AML-193 (cell line): ENCODE data around the gene CRELD1.

Experiments
- DNase-seq, 2 experiments: peaks; one replicate each; lab custom pipeline; 2025; lab: John Stamatoyannopoulos, UW

The CRELD1 gene

DNA sequence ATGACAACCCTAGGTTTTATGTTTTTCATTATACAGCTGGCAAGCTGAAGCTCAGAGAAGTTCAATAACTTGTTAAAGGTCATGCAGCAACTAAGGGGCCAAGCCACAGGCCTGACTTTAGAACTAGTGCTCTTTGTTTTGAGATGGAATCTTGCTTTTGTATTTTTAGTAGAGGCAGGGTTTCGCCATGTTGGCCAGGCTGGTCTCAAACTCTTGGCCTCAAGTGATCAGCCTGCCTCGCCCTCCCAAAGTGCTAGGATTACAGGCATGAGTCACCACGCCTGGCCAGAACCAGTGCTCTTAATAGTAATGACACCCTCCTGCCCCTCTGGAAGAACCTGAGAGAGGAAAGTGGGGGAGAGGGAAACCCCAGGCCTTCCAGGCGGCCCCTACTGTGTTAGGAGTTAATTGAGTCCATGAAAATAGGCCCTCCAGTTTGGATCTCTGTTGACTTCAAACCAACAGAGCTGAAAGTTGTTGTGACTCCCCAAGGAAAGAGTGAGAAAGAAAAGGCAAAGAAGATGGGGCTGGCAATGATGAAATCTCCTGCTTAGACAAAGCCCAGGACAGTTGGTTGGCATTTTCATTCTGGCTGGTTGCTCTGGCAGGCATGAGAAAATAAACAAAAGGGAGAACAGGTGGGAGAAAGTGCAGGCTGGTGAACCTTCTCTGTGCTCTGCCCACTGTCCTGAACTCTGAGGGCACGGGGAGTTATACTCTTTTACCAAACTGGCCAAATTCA lies 22.1 kb downstream of the CRELD1 start:
- DNase-seq = no peak

DNA sequence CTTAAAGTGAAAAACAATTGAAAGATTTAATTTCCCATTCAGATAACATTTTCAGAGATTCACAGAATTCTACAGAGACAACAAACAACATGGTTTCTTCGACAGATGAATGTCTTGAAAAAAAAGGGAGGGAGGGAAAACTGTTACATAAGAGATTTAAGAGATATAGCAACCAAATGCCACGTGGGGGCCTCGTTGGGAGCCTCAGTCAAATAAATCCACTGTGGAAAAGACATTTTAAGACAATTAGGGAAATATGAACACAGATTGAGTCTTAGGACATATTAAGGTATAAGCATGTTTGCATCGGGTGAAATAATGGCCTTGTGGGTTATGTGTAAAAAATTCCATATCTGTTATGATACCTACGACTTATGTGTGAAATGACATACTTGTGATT lies 23.6 kb downstream of the CRELD1 start:
- DNase-seq = peak; percentile 21 to 48

DNA sequence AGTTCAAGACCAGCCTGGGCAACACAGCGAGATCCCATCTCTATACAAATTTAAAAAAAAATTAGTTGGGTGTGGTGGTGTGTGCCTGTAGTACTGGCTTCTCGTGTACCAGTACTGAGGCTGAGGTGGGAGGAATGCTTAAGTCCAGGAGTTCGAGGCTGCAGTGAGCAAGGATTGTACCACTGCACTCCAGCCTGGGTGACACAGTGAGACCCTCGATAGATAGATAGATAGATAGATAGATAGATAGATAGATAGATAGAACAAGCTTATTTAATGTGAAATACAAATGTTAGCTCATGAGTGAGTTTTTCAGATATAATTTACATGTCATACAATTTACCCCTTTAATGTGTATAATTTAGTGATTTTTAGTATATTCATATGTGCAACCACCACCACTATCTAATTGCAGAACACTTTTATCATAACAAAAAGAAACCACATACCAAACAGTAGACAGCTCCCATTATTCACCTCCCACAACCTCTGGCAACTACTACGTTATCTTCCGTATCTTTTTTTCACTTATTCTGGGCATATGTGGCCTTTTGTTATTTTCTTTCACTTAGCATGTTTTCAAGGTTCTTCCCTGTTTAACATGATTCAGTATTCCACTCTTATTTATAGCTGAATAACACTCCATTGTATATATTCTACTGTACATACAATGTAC lies 31.7 kb downstream of the CRELD1 start:
- no peak for DNase-seq

DNA sequence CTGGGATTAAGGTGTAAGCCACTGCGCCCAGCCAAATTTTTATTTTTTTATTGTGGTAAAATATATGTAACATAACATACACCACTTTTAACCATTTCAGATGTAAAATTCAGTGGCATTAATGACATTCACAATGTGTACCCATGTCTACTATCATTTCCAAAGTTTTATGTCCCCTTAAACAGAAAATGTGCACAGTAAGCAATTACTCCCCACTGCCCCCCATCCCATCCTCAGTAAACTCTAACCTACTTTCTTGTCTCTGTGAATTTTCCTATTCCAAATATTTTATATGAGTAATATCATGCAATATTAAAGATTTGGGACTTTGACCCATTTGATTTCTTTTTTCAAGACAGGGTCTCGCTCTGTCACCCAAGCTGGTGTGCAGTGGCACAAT lies 33.2 kb downstream of the CRELD1 start:
- no peak for DNase-seq

DNA sequence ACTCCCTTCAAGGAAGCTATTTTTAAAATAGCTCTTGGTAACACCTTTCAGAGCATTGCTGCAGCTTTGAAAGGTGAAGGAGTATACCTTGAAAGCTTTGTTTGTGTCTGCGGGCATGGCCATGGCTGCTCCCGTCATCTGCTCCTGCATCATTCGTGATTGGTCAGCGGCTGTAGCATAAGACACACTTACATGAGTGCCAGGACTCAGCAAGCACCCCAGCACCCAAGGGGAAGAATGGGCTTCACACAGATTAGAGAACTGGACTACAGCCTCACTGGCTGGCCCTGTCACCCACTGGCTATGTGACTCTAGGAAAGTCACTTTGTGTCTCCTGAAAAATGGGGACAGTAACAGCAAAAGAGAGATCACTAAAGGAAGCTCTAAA lies 36.0 kb downstream of the CRELD1 start:
- DNase-seq = no peak

DNA sequence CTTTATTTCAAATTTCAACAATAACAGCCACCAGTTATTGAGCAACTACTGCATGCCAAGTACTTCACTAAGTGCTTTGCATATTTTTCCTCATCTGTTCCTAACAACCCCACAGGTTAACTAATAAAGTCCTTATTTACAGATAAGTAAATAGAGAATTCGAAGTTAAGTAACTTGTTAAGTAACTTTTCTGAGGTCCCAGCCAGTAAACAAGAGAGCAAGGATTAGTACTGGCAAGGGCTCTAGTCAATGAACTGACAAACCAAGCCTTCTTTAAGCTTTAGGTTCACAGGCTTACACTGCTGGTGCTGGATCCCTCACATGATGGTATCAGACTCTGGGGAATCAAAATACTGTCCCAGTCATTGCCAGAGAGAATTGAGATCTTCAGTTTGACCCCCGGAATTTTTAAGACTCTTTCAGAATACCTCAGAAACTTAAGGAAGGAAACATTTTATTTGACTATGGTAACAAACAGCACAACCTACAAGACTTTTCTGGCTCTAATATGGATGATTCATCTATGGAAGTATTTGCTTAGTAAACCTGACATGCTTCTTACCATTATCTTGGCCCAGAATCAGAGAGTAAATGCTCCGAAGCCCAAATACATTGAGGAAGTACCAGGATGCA lies 36.5 kb downstream of the CRELD1 start:
- DNase-seq = no peak

DNA sequence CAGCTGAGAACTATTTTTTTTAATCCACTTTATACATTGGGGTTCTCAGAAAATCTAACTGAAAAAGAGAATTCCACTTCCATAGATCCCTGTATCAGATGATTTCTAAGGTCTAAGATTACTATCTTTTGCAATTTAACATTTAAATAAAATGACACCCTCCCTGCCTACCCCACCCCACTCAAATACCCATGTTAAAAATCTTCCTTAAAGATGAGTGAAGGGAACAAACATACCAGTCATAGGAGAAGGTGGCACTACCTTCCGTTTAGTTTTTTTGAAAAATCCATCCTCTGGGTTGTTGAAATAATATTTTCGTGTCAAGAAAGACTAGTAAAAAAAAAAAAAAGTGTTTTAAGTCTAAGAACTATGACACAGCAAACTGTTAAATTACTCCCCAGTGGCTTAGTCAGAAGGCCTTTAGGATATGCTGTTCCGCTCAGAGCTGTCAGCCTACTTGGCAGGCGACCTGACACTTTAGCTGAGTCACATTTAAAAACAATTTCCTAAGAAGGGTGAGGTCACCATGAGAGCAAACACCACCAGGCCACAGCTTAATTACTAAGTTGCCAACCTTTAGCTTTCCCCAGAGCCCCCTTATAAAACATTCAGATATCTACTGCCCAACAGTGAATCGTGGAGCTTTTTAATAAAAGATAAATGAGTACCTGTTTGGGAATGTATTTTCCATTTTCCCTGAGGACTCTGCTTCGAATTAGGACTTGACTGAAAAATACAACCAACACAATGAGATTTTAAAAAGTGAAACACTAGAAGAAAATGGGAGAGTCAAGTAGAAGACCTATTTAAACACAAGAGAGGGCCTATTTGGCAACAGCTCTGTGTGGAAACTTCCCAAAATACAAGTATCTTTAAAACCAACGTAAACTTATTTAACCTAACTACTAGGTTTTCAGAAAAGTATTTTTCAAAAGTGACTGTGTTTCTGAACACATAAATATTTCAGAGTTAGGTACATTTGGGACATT lies 43.4 kb downstream of the CRELD1 start:
- peak; percentile 99 for DNase-seq

DNA sequence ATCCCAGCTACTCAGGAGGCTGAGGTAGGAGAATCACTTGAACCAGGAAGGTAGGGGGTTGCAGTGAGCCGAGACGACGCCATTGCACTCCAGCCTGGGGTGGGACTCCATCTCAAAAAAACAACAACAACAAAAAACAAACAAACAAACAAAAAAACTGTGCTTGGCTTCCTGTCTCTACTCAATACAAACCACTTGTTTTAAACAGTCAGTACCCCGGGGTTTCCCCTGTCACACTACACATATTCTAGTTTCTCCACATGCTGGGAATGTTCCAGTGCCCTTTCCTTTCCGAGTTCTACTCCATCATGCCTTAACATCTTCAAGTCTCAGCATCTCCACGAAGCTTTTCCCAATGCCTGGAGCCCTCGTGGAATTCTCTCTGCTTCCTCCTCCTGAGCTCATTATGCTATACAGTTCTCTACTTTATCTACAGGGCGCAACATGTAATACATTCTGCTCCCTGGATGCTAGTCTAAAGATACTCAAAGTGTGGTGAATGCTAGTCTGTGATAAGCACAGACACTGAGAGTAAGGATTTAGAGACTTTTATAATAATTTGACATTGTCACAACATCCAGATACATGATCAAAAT lies 45.2 kb downstream of the CRELD1 start:
- no peak for DNase-seq

DNA sequence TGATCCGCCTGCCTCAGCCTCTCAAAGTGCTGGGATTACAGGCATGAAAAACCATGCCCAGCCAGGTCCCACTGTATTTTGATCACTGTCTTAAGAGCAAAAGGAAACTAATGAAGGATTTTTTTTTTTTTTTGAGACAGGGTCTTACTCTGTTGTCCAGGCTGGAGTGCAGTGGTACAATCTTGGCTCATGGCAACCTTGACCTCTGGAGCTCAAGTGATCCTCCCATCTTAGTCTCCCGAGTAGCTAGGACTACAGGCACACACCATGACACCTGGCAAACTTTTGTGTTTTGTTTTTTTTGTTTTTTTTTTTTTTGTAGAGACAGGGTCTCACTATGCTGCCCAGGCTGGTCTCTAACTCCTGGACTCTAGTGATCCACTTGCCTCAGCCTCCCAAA lies 46.6 kb downstream of the CRELD1 start:
- no peak for DNase-seq

DNA sequence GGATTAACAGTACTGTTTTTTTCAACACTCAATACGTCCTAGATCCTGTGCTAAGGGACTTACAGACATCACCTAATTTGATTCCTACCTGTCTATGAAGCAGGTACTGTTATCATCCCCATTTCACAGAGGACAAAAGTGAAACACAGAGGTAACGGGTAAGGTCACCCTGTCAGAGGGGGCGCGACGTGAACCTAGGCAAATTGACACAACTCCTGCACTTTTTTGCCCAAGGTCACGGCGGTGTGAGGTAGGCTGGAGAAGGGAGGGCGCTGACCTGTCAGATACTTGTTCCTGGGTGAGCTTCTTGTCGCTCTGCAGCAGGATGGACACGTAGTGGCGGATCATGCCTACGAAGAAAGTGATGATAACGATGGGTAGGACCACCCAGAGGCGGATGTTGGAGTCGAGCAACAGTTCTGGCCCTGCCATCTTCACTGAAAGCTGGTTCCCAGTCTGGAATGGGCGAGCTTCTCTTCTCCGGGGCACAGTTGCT lies 52.6 kb downstream of the CRELD1 start:
- no peak for DNase-seq

DNA sequence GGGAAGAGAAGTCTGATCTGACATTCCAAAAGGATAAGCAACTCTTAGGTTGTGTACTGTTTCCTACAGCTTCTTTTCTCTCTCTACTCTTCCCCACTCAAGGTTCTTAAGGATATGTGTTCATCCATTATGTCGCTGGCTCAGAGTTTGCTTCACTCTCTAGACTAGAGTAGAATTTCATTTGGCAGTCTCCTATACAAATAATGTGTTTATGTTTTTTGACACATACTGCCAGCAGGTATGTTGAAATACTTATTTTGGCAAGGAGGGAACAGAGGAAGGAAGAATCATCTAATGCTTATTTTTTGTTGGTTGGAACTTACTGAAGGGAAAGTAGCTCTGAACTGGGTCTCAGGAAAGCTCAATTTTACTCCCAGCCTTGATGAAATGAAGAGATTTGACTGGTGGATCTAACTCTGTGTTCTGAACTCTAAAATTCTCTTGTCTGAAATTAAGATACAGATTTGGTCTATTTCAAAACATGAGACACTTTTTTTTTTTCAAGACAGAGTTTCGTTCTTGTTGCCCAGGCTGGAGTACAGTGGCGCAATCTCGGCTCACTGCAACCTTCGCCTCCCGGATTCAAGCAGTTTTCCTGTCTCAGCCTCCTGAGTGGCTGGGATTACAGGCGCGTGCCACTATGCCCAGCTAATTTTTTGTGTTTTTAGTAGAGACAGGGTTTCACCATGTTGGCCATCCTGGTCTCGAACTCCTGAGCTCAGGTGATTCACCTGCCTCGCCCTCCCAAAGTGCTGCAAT lies 60.6 kb downstream of the CRELD1 start:
- no peak for DNase-seq
